Endodermal cell (in vitro differentiated cells): ENCODE measurements around the gene RLN2. TPM values are rescaled to one million over a fixed set of nuclear protein-coding genes. Genes with fewer than 3 reads are reported as not detected.
"Not testable (repeated sequence)": the region's sequence is repeated elsewhere in the genome, so short reads cannot be mapped to it uniquely, and the experiment has no call there.

Source experiments
- DNase-seq: peaks from one replicate; pipeline ENCODE4 v3.0.0-alpha.2; 2017
- H3K27ac ChIP-seq: 2 replicates; pipeline ENCODE4 v1.5.1; 2013; ENCODE audit warnings: mild to moderate bottlenecking, low read depth, low read length, moderate library complexity
- H3K27me3 ChIP-seq: 2 replicates; pipeline ENCODE4 v1.6.1; 2013; ENCODE audit warnings: mild to moderate bottlenecking, low read length, moderate library complexity; ENCODE audit not compliant: insufficient read depth, control insufficient read depth, poor library complexity, severe bottlenecking
- H3K36me3 ChIP-seq: 2 replicates; pipeline ENCODE4 v1.7.0; 2013; ENCODE audit warnings: mild to moderate bottlenecking, low read length, moderate library complexity; ENCODE audit not compliant: control insufficient read depth, insufficient read depth
- H3K4me1 ChIP-seq: one replicate; pipeline ENCODE4 v1.7.0; 2013; ENCODE audit warnings: low read length; ENCODE audit not compliant: control insufficient read depth, insufficient read depth
- H3K4me3 ChIP-seq: 2 replicates; pipeline ENCODE4 v1.5.1; 2013; ENCODE audit warnings: mild to moderate bottlenecking, low read length, moderate library complexity
- H3K9ac ChIP-seq: 2 replicates; pipeline ENCODE4 v1.6.1; 2013; ENCODE audit warnings: mild to moderate bottlenecking, low read length, moderate library complexity; ENCODE audit not compliant: poor library complexity, severe bottlenecking; ENCODE audit errors: extremely low read depth
- H3K9me3 ChIP-seq: 2 replicates; pipeline ENCODE4 v1.6.1; 2013; ENCODE audit warnings: mild to moderate bottlenecking, low read length, moderate library complexity; ENCODE audit not compliant: control insufficient read depth
- H3K27ac Mint-ChIP-seq: 2 replicates; pipeline ENCODE4 v1.8.0; 2020; ENCODE audit warnings: mixed read lengths
- H3K27me3 Mint-ChIP-seq: 2 replicates; pipeline ENCODE4 v1.8.0; 2021; ENCODE audit warnings: mild to moderate bottlenecking, mixed read lengths; ENCODE audit not compliant: insufficient read depth
- H3K36me3 Mint-ChIP-seq: 2 replicates; pipeline ENCODE4 v1.8.0; 2020; ENCODE audit warnings: low read depth, mixed read lengths
- H3K4me1 Mint-ChIP-seq: 2 replicates; pipeline ENCODE4 v1.8.0; 2020; ENCODE audit warnings: mixed read lengths
- H3K4me3 Mint-ChIP-seq: 2 replicates; pipeline ENCODE4 v1.8.0; 2020; ENCODE audit warnings: mild to moderate bottlenecking, moderate library complexity, mixed read lengths
- H3K9me3 Mint-ChIP-seq: 2 replicates; pipeline ENCODE4 v1.8.0; 2020; ENCODE audit warnings: mild to moderate bottlenecking, mixed read lengths
- CTCF ChIP-seq: fragments of 200-600 bp; sonication (generic); conservative IDR thresholded peaks from 2 replicates; pipeline ENCODE4 v1.5.0; 2021; ENCODE audit warnings: antibody characterized with exemption, mild to moderate bottlenecking
- WGBS, 2 experiments: methylation state at CpG; one replicate each; pipeline versions ENCODE4 v1.1.5 to v1.1.7; 2013; ENCODE audit warnings: missing lambda C conversion rate in 2 of 2, mixed read lengths in 1 of 2; ENCODE audit not compliant: insufficient coverage in 1 of 2, insufficient read length in 1 of 2; 5-methylcytosine and 5-hydroxymethylcytosine counted together
- total RNA-seq, 2 donors: library from RNA; stranded (reverse); fragmentation: NEBNext Ultra II Directional in 1 of 2; extraction: Animal tissue kit (Norgen Biotek cat#: 25700) in 1 of 2; gene quantifications; 2 replicates in 1 of 2; 3 replicates in 1 of 2; pipeline ENCODE4 v1.2.1, GENCODE V29; 2021

RLN2 gene
- total RNA-seq, 2 donors from 2014 or later: 2.3 to 7.9 TPM

- H3K36me3 Mint-ChIP-seq: no peaks in the 10 kb centered on the region
- Histone ChIP-seq H3K27me3 (no peaks in the 10 kb centered on the region), H3K36me3 (no peaks in the 10 kb centered on the region), H3K4me1 (no peaks in the 10 kb centered on the region), H3K27ac (no peak overlapping the region), H3K4me3 (no peak overlapping the region), H3K9me3 (no peaks in the 10 kb centered on the region), H3K9ac (no peak overlapping the region)
- H3K4me3 Mint-ChIP-seq: no peak overlapping the region
- H3K27ac Mint-ChIP-seq: no peak overlapping the region
- peak; percentile 49 for DNase-seq
- H3K4me1 Mint-ChIP-seq: peaks cover 7% of the 10 kb centered on the region
- H3K9me3 Mint-ChIP-seq: peaks cover 2% of the 10 kb centered on the region
- no peak for TF ChIP-seq CTCF
- no peaks in the 10 kb centered on the region for H3K27me3 Mint-ChIP-seq
These were observed 21.7 kb upstream of the RLN2 start for GRCh38 chr9:5326187-5326586.

DNA sequence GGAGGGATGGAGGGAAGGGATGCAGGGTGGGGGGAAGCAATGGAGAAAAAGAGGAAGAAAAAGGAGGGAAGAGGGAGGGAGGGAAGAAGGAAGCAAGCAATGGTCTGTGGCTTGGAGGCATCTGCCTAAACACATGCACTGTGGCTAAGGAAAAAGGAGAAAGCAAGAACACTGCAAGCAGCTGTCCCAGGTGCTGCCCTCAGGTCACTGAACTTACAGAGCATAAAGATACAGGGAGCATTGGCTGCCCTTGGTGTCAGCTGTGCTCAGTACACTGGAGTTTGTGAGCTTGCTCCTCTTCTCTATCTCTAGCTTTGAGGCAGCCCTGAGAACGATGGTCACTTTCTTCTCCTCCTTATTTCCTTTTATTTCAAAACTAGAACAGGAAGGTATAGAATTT lies 17.1 kb upstream of the RLN2 start:
- not testable (repeated sequence) for H3K4me1 Mint-ChIP-seq, H3K27ac Mint-ChIP-seq, H3K36me3 ChIP-seq, H3K4me3 ChIP-seq, H3K4me1 ChIP-seq, H3K27me3 ChIP-seq, H3K36me3 Mint-ChIP-seq, H3K27me3 Mint-ChIP-seq, H3K9ac ChIP-seq, H3K27ac ChIP-seq, H3K9me3 Mint-ChIP-seq, H3K4me3 Mint-ChIP-seq, H3K9me3 ChIP-seq
- WGBS, 2 experiments: no CpG with 5 or more reads among the region's 1 CpG
- peak; percentile 47 for DNase-seq

GRCh38 chr9:5321058-5321457 lies 16.5 kb upstream of the RLN2 start:
- H3K4me1 ChIP-seq: no peaks in the 10 kb centered on the region
- no peak overlapping the region for H3K9ac ChIP-seq
- no peaks in the 10 kb centered on the region for H3K36me3 ChIP-seq
- Mint-ChIP-seq H3K4me3 (no peak overlapping the region), H3K27ac (no peak overlapping the region), H3K9me3 (peaks cover 4% of the 10 kb centered on the region), H3K4me1 (no peaks in the 10 kb centered on the region), H3K36me3 (no peaks in the 10 kb centered on the region), H3K27me3 (no peaks in the 10 kb centered on the region)
- H3K9me3 ChIP-seq: peaks cover 6% of the 10 kb centered on the region
- H3K27ac ChIP-seq: no peak overlapping the region
- no peaks in the 10 kb centered on the region for H3K27me3 ChIP-seq
- TF ChIP-seq CTCF: peak; percentile 39
- 57 to 64% methylated on average over 1 of the region's 1 CpG for WGBS, 2 experiments
- H3K4me3 ChIP-seq: no peak overlapping the region
- DNase-seq: no peak

GRCh38 chr9:5316406-5316805 lies 11.9 kb upstream of the RLN2 start:
- not testable (repeated sequence) for H3K36me3 Mint-ChIP-seq, DNase-seq, H3K4me3 ChIP-seq, H3K4me3 Mint-ChIP-seq, H3K27ac ChIP-seq, H3K27ac Mint-ChIP-seq, H3K36me3 ChIP-seq, H3K4me1 ChIP-seq, H3K27me3 ChIP-seq, H3K4me1 Mint-ChIP-seq, H3K27me3 Mint-ChIP-seq, H3K9ac ChIP-seq
- H3K9me3 ChIP-seq: peaks cover 22% of the 10 kb centered on the region
- peaks cover 12% of the 10 kb centered on the region for H3K9me3 Mint-ChIP-seq
- WGBS, 2 experiments: 92% methylated on average over 1 of the region's 1 CpG; no CpG with 5 or more reads in 1 of the 2 experiments
